ENCODE results near the gene IL22RA1. TPM values are rescaled to one million over a fixed set of nuclear protein-coding genes. Genes with fewer than 3 reads are reported as not detected.

Gene IL22RA1
- total RNA-seq (not detected), polyA plus RNA-seq (not detected), total RNA-seq (not detected)

DNA sequence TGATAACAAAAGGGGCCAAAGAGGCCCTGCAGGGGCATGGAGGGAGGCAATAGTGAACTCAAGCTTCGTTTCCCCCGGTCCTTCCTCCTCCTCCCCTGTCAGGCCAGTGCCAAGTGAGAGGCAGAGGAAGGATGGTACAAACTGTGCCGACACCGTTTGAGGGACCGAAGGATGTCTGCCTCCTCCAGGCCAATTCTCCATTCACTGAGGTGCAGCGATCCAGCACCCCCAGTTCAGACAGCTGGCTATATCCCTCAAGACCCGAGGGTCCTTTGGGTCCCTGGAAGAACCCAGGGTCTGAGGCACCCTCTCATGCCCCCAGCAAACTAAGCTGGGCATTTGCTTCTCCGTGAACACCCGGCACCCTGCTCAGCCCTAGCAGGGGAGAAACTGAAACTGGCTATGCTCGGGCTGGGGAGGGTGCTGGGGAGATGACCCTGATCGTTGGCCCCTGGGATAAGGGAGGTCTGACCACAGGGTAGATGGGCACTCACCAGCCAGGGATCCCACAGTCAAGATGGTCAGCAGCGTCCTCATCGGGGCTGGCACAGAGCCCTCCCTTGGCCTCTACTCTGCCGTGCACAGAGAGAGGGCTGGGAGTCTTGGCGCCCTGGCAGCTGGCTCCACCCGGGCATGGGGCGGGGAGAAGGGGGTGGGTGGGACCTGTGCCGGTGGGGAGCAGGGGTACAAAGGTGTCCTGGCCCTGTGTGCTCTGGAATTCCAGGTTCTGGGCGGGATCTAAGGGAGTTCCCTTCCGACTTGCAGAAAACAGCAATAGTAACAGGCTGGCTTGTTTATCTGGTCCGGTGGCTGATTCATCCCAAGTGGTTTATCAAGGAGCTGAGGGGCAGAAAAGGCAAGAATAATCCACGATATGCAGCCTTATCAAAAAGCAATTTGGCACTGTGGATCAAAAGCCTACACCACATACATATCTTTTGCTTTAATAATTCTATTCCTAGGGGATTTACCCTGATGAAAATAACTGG lies at the start of gene IL22RA1:
IL22RA1 (minus strand) TSS at position 595 of the 989 bp plus-strand sequence; CDS start at position 537, 58 bp downstream.
- no peaks in the 10 kb centered on the region for H3K36me3 Mint-ChIP-seq
- peaks cover 0 to 31% (median 8%) of the 10 kb centered on the region in 5 donors for H3K27me3 Mint-ChIP-seq
- ChIA-PET POLR2A (no interaction called here), CTCF (no interaction called here)
- intact Hi-C loops (cut with micrococcal nuclease): no loop called here
- Histone ChIP-seq H3K9me3 (ENCODE audit: control insufficient read depth in 2 of 3, low read length in 3 of 3) (no peaks in the 10 kb centered on the region), H3K4me3 (ENCODE audit: low read length) (no peak within 1 kb of the TSS), H3K27ac (ENCODE audit: low read depth, low read length) (no peak within 1 kb of the TSS), H3K27me3 (ENCODE audit: control insufficient read depth in 2 of 2, insufficient read depth in 2 of 2, low read length in 2 of 2) (no peaks in the 10 kb centered on the region), H3K36me3 (ENCODE audit: control insufficient read depth in 2 of 3, insufficient read depth in 3 of 3, low read length in 3 of 3) (no peaks in the 10 kb centered on the region), H3K4me1 (ENCODE audit: control insufficient read depth in 2 of 2, insufficient read depth in 2 of 2, low read length in 2 of 2) (no peaks in the 10 kb centered on the region)
- H3K4me1 Mint-ChIP-seq: peaks cover 0 to 5% (median 2%) of the 10 kb centered on the region in 7 donors
- ATAC-seq: no peak
- peaks cover 0 to 2% (median 0%) of the 10 kb centered on the region in 11 donors for H3K9me3 Mint-ChIP-seq
- DNase-seq: no peak
- no peak within 1 kb of the TSS for H3K4me3 Mint-ChIP-seq
- no peak within 1 kb of the TSS for H3K27ac Mint-ChIP-seq

DNA sequence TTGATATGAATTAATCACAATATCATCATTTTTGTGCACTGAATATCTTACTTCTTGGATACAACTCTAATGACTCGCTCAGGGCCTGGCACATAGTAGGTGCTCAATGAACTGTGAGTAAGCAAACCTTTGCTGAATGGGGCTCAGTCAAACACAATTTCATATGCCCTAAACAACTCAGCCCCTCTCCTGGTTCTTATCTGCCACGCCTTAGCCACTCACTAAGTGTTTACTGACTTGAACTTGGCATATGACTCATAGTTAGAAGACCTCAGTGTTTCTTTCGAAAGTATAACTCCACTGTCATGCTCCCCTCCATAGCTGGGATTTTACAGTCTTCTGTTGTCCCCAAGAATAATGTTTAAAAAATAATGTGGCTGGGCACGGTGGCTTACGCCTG lies 48.9 kb upstream of the IL22RA1 start:
- POLR2A ChIA-PET: no interaction called here
- peaks cover 16% of the 10 kb centered on the region in 2 donors for H3K4me1 ChIP-seq (ENCODE audit: control insufficient read depth in 2 of 2, insufficient read depth in 2 of 2, low read length in 2 of 2)
- peaks cover 16 to 54% (median 24%) of the 10 kb centered on the region in 7 donors for H3K4me1 Mint-ChIP-seq

DNA sequence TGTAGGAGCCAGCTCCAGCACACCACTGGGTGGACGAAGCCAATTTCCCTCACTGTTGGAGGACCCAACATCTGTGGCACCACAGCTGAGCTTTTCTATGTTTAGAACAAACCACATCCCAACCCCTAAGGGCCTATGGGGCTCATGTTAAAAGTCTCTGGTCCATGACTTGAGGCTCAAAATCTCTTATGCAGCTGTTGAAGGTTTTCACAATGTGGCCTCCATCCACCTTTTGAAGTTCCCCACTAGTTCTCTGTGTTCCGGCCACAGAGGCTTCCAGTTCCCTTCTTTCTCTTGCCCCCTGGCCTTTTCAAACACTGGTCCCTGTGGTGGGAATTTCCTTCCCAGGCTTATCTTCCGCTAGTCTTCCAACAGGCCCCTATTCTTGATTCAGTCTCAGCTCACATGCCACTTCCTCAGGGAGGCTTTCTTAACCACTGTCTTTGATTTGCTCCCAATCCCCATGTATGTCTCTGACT lies 48.1 kb upstream of the IL22RA1 start:
- H3K4me1 ChIP-seq (ENCODE audit: control insufficient read depth in 2 of 2, insufficient read depth in 2 of 2, low read length in 2 of 2): peaks cover 16 to 24% of the 10 kb centered on the region in 2 donors
- H3K4me3 Mint-ChIP-seq: peak overlapping the region in 1 of 10 donors; percentile 18

More for the DNA sequence above, 48.9 kb upstream of the IL22RA1 start:
- Histone ChIP-seq H3K9me3 (ENCODE audit: control insufficient read depth in 2 of 3, low read length in 3 of 3) (no peaks in the 10 kb centered on the region), H3K27ac (ENCODE audit: low read depth, low read length) (no peak overlapping the region), H3K36me3 (ENCODE audit: control insufficient read depth in 2 of 3, insufficient read depth in 3 of 3, low read length in 3 of 3) (no peaks in the 10 kb centered on the region), H3K4me3 (ENCODE audit: low read length) (no peak overlapping the region), H3K27me3 (ENCODE audit: control insufficient read depth in 2 of 2, insufficient read depth in 2 of 2, low read length in 2 of 2) (no peaks in the 10 kb centered on the region)
- H3K4me3 Mint-ChIP-seq: peak overlapping the region in 1 of 10 donors; percentile 27
- H3K27me3 Mint-ChIP-seq: peaks cover 0 to 8% (median 0%) of the 10 kb centered on the region in 5 donors
- peak in 1 of 9 donors; percentile 29 for DNase-seq
- intact Hi-C loops (cut with micrococcal nuclease): loop anchor here in 1 of 2 donors (10.0 kb wide), 1 partner anchor 313 kb away; the partner anchor contains the start of gene RCAN3
- peak overlapping the region in 2 of 9 donors; percentile 53 to 71 for H3K27ac Mint-ChIP-seq
- peaks cover 0 to 5% (median 0%) of the 10 kb centered on the region in 5 donors for H3K36me3 Mint-ChIP-seq
- H3K9me3 Mint-ChIP-seq: peaks cover 0 to 3% (median 0%) of the 10 kb centered on the region in 11 donors
- CTCF ChIA-PET: interaction anchor here (0.6 to 1.1 kb wide), 2 partner anchors 199 to 1221 kb away, joined by 3 to 4 read pairs; no protein-coding TSS in a partner anchor
- ATAC-seq: peak; percentile 33

GRCh38 chr1:24189528-24189927 lies 46.6 kb upstream of the IL22RA1 start:
- no peaks in the 10 kb centered on the region for H3K9me3 ChIP-seq (ENCODE audit: control insufficient read depth in 2 of 3, low read length in 3 of 3)
- no peak overlapping the region for H3K4me3 ChIP-seq (ENCODE audit: low read length)
- H3K4me1 ChIP-seq (ENCODE audit: control insufficient read depth in 2 of 2, insufficient read depth in 2 of 2, low read length in 2 of 2): peaks cover 16 to 27% of the 10 kb centered on the region in 2 donors
- ChIA-PET CTCF (interaction anchor here (0.5 to 4.3 kb wide), 6 partner anchors 8 to 509 kb away, joined by 3 to 27 read pairs (median 3); no protein-coding TSS in a partner anchor), POLR2A (no interaction called here)
- H3K36me3 Mint-ChIP-seq: peaks cover 0 to 5% (median 0%) of the 10 kb centered on the region in 5 donors
- no peaks in the 10 kb centered on the region for H3K27me3 ChIP-seq (ENCODE audit: control insufficient read depth in 2 of 2, insufficient read depth in 2 of 2, low read length in 2 of 2)
- peak overlapping the region in 4 of 9 donors; percentile 36 to 69 (median 64) for H3K27ac Mint-ChIP-seq
- H3K4me3 Mint-ChIP-seq: peak overlapping the region in 9 of 10 donors; percentile 14 to 82 (median 25)
- H3K9me3 Mint-ChIP-seq: peaks cover 0 to 3% (median 0%) of the 10 kb centered on the region in 11 donors
- DNase-seq: no peak
- peak; percentile 24 for ATAC-seq
- H3K27me3 Mint-ChIP-seq: peaks cover 0 to 13% (median 0%) of the 10 kb centered on the region in 5 donors
- peaks cover 16 to 52% (median 32%) of the 10 kb centered on the region in 7 donors for H3K4me1 Mint-ChIP-seq
- intact Hi-C loops (cut with micrococcal nuclease): loop anchor here (5.0 kb wide), 1 partner anchor 37 kb away; no protein-coding TSS in a partner anchor
- no peaks in the 10 kb centered on the region for H3K36me3 ChIP-seq (ENCODE audit: control insufficient read depth in 2 of 3, insufficient read depth in 3 of 3, low read length in 3 of 3)
- H3K27ac ChIP-seq (ENCODE audit: low read depth, low read length): no peak overlapping the region

More for the DNA sequence above, 48.1 kb upstream of the IL22RA1 start:
- no peak overlapping the region for H3K27ac ChIP-seq (ENCODE audit: low read depth, low read length)
- ChIA-PET POLR2A (interaction anchor here (1.1 kb wide), 1 partner anchor 8 kb away, joined by 3 read pairs; no protein-coding TSS in a partner anchor), CTCF (interaction anchor here (1.1 to 4.3 kb wide), 3 partner anchors 9 to 202 kb away, joined by 3 to 27 read pairs (median 4); no protein-coding TSS in a partner anchor)
- no peaks in the 10 kb centered on the region for H3K36me3 ChIP-seq (ENCODE audit: control insufficient read depth in 2 of 3, insufficient read depth in 3 of 3, low read length in 3 of 3)
- DNase-seq (no peak), ATAC-seq (no peak)
- intact Hi-C loops (cut with micrococcal nuclease): loop anchor here in 1 of 2 donors (10.0 kb wide), 1 partner anchor 314 kb away; the partner anchor contains the start of gene RCAN3
- Mint-ChIP-seq H3K9me3 (peaks cover 0 to 3% (median 0%) of the 10 kb centered on the region in 11 donors), H3K4me1 (peaks cover 22 to 58% (median 29%) of the 10 kb centered on the region in 7 donors), H3K27ac (peak overlapping the region in 3 of 9 donors; percentile 53 to 71 (median 53)), H3K27me3 (peaks cover 0 to 13% (median 0%) of the 10 kb centered on the region in 5 donors), H3K36me3 (peaks cover 0 to 5% (median 0%) of the 10 kb centered on the region in 5 donors)
- H3K4me3 ChIP-seq (ENCODE audit: low read length): no peak overlapping the region
- H3K9me3 ChIP-seq (ENCODE audit: control insufficient read depth in 2 of 3, low read length in 3 of 3): no peaks in the 10 kb centered on the region
- no peaks in the 10 kb centered on the region for H3K27me3 ChIP-seq (ENCODE audit: control insufficient read depth in 2 of 2, insufficient read depth in 2 of 2, low read length in 2 of 2)

GRCh38 chr1:24186993-24187790 lies 44.3 kb upstream of the IL22RA1 start, which contains the start of gene IFNLR1:
Gene IFNLR1, minus strand, starts transcription at chr1:24187289. Its CDS starts 41 bp downstream, at chr1:24187248.
- H3K9me3 ChIP-seq (ENCODE audit: control insufficient read depth in 2 of 3, low read length in 3 of 3): no peaks in the 10 kb centered on the region
- peaks cover 0 to 5% (median 0%) of the 10 kb centered on the region in 5 donors for H3K36me3 Mint-ChIP-seq
- intact Hi-C loops (cut with micrococcal nuclease): loop anchor here (5.0 kb wide), 1 partner anchor 35 kb away; no protein-coding TSS in a partner anchor
- ChIA-PET CTCF (interaction anchor here (0.6 to 4.3 kb wide), 4 partner anchors 13 to 424 kb away, joined by 3 to 27 read pairs (median 10); no protein-coding TSS in a partner anchor), POLR2A (interaction anchor here (1.4 kb wide), 1 partner anchor 455 kb away, joined by 6 read pairs; no protein-coding TSS in a partner anchor)
- peak; percentile 12 to 83 (median 28) for DNase-seq
- H3K27me3 Mint-ChIP-seq: peaks cover 0 to 13% (median 0%) of the 10 kb centered on the region in 5 donors
- no peaks in the 10 kb centered on the region for H3K27me3 ChIP-seq (ENCODE audit: control insufficient read depth in 2 of 2, insufficient read depth in 2 of 2, low read length in 2 of 2)
- peaks cover 16 to 27% of the 10 kb centered on the region in 2 donors for H3K4me1 ChIP-seq (ENCODE audit: control insufficient read depth in 2 of 2, insufficient read depth in 2 of 2, low read length in 2 of 2)
- H3K27ac Mint-ChIP-seq: peak within 1 kb of the TSS; percentile 34 to 74 (median 63)
- H3K27ac ChIP-seq (ENCODE audit: low read depth, low read length): peak within 1 kb of the TSS; percentile 65
- no peaks in the 10 kb centered on the region for H3K36me3 ChIP-seq (ENCODE audit: control insufficient read depth in 2 of 3, insufficient read depth in 3 of 3, low read length in 3 of 3)
- peak within 1 kb of the TSS; percentile 73 for H3K4me3 ChIP-seq (ENCODE audit: low read length)
- peak within 1 kb of the TSS; percentile 79 to 91 (median 85) for H3K4me3 Mint-ChIP-seq
- peaks cover 16 to 40% (median 32%) of the 10 kb centered on the region in 7 donors for H3K4me1 Mint-ChIP-seq
- peak; percentile 78 for ATAC-seq
- H3K9me3 Mint-ChIP-seq: peaks cover 0 to 3% (median 0%) of the 10 kb centered on the region in 11 donors

All from naive thymus-derived CD4-positive, alpha-beta T cell (primary cell).